Mammary epithelial cell (primary cell): Measurements from ENCODE around the gene OR6K2.

ENCODE experiments used
- CTCF ChIP-seq, 2 donors: IDR thresholded peaks in 1 of 2; conservative IDR thresholded peaks in 1 of 2; 2 replicates each; pipeline ENCODE4 v1.5.1; 2011 to 2012; ENCODE audit warnings: inconsistent platforms in 2 of 2, low read length in 2 of 2, mild to moderate bottlenecking in 2 of 2, control low read depth in 1 of 2, low read depth in 1 of 2; ENCODE audit not compliant: insufficient read depth in 1 of 2; ENCODE audit errors: extremely low read depth in 1 of 2
- EZH2 ChIP-seq: IDR thresholded peaks from 2 replicates; pipeline ENCODE4 v1.6.1; 2012; ENCODE audit warnings: low read length, inconsistent platforms, borderline replicate concordance

- TF ChIP-seq CTCF (conservative IDR thresholded peaks at IDR 0.05 in 1 of 2, IDR thresholded peaks at IDR 0.05 in 1 of 2; ENCODE audit: extremely low read depth in 1 of 2, insufficient read depth in 1 of 2, low read depth in 1 of 2, low read length in 2 of 2) (no peak), EZH2 (no peak)
These were observed 31.3 kb upstream of the OR6K2 start for GRCh38 chr1:158731707-158732106.
